ENCODE results near the gene ANAPC16.

DNA sequence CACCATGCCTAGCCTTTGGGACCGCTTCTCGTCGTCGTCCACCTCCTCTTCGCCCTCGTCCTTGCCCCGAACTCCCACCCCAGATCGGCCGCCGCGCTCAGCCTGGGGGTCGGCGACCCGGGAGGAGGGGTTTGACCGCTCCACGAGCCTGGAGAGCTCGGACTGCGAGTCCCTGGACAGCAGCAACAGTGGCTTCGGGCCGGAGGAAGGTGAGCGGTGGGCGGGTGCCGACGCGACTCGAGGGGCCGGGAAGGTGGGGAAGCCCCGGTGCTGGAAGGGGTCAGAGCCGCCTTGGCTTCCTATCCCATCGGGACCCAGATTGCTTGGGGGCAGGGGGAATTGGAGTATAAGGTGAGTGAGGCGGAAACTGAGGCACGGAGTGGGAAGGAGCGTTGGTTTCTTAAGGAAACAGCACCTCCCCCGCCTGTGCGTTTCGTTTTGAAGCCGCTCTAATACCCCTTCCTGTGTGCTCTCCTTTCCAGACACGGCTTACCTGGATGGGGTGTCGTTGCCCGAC, 58.5 kb downstream of the ANAPC16 start:
- TF ChIP-seq POLR2A (IDR thresholded peaks at IDR 0.05; ENCODE audit: low read depth, low read length) (no peak), TAF1 (IDR thresholded peaks at IDR 0.05; ENCODE audit: low read depth, low read length) (no peak), SPI1 (IDR thresholded peaks at IDR 0.05; ENCODE audit: low read depth, low read length) (no peak), POLR2AphosphoS5 (IDR thresholded peaks at IDR 0.05; ENCODE audit: low read depth, low read length) (no peak; the same call in 1 of the 2 replicates), PAX5 (IDR thresholded peaks at IDR 0.05; ENCODE audit: insufficient read depth, low read length, severe bottlenecking) (no peak), POU2F2 (IDR thresholded peaks at IDR 0.05; ENCODE audit: low read depth, low read length) (no peak)

Measured in GM12891 (cell line).